NCI-H2171 (cell line): ENCODE measurements around the gene HSPA4.
"Not testable (repeated sequence)": the region's sequence is repeated elsewhere in the genome, so short reads cannot be mapped to it uniquely, and the experiment has no call there.

ENCODE experiments used
- DNase-seq: peaks from one replicate; lab custom pipeline; 2025; lab: John Stamatoyannopoulos, UW

HSPA4 gene

DNA sequence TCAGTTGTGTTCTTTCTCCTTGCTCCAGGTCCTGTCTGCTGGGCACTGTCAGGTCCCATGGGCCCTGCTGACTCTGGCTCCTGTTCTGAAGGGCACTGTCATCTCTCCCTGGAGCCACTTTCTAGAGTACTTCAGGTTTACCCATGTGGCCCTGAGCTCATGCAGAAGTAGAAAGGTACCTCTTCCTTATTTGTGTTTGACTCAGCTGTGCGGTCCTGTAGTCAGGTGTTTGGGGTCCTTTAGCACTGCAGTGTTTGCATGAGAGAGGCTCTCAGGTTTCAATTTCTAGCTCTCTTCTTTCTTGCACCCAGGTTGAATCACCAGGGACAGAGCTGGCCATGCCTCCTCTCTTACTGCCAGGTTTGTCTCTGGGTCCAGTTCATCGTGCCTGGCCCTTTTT is 71.5 kb downstream of the HSPA4 start:
- DNase-seq, result no peak

- no peak for DNase-seq
Measured at GRCh38 chr5:133124891-133125290, 73.1 kb downstream of the HSPA4 start.

GRCh38 chr5:133128066-133128465 is 76.3 kb downstream of the HSPA4 start:
- DNase-seq, result no peak

DNA sequence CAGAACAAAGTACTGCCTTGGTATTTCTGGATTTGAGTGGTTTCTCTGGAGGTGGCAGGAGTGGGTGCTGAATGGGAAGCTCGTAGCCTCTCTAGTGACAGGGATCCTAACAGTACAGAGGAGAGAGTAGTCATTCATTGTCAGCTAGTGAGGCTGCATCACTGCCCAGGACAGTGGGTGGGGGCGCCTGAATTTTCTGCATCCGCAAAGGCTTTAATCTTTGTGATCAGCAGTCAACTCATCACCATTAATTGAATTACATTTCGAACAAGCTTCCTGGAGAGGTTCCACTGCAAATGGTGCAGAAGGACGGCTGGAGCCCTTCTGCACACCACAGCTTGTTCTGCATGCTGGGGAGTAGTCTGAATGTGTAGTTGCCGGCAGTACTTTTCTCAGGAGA is 77.5 kb downstream of the HSPA4 start:
- no peak for DNase-seq

GRCh38 chr5:133129950-133130349 is 78.1 kb downstream of the HSPA4 start:
- DNase-seq, result no peak

GRCh38 chr5:133130387-133131118 is 78.7 kb downstream of the HSPA4 start:
- no peak for DNase-seq

DNA sequence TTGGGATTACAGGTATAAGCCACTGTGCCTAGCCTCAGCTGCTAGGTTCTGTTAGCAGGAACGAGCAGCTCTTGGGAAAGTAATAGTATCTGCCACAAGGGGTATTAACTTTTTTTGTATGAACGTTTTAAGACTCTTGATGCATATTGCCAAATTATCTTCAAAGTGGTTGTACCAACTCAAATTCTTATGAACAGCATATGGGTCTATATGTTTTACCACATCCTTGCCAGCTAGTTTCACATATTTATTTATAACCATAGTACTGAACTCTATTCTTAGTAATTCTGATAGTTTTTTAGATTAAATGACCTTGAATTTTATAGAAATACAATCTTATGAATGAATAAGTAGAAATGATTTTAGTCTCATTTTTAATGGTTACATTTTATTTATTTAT is 80.9 kb downstream of the HSPA4 start:
- no peak for DNase-seq

- not testable (repeated sequence) for DNase-seq
Measured at GRCh38 chr5:133133241-133133640, 81.4 kb downstream of the HSPA4 start.

DNA sequence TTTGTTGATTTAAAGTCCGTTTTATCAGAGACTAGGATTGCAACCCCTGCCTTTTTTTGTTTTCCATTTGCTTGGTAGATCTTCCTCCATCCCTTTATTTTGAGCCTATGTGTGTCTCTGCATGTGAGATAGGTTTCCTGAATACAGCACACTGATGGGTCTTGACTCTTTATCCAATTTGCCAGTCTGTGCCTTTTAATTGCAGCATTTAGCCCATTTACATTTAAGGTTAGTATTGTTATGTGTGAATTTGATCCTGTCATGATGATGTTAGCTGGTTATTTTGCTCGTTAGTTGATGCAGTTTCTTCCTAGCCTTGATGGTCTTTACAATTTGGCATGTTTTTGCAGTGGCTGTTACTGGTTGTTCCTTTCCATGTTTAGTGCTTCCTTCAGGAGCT is 85.1 kb downstream of the HSPA4 start:
- not testable (repeated sequence) for DNase-seq

DNA sequence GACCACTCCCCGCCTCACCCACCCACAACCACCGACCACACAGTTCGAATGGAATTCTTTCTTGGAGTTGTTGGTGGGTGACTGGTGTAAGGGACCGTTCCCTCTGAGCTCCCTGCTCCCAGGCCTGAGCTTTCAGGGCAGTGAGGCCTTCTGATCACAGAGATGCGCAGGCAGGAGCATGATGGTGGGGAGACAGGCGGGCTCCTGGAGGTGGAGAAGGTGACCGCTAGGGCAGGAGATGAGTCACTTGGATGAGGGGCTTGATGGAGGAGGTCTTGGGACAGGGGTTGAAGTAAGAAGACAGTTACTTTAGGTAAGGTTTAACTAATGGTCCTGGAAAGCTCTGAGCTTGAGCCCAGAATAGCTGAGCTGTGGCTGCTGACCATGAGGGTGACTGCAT is 88.5 kb downstream of the HSPA4 start:
- DNase-seq, result no peak

DNA sequence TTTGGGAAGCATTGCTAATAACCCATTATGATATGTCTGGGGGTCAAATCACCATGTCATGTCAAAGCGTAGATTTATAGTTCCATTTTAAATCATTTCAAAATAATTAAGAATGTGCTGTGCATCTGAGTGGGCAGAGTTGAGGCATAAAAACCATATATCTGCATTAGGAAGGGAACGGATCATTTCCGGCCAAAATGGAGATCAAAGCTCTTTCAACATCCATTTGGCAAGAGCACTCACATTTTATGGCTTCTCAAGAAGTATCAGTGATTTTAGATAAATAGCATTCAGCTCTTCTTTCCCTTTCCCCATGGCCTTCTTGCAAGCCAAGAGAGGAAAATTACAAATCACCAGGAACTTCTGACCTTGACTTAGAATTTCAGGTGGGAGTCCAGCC is 89.9 kb downstream of the HSPA4 start:
- no peak for DNase-seq

- no peak for DNase-seq
Measured at GRCh38 chr5:133142782-133143181, 91.0 kb downstream of the HSPA4 start.

DNA sequence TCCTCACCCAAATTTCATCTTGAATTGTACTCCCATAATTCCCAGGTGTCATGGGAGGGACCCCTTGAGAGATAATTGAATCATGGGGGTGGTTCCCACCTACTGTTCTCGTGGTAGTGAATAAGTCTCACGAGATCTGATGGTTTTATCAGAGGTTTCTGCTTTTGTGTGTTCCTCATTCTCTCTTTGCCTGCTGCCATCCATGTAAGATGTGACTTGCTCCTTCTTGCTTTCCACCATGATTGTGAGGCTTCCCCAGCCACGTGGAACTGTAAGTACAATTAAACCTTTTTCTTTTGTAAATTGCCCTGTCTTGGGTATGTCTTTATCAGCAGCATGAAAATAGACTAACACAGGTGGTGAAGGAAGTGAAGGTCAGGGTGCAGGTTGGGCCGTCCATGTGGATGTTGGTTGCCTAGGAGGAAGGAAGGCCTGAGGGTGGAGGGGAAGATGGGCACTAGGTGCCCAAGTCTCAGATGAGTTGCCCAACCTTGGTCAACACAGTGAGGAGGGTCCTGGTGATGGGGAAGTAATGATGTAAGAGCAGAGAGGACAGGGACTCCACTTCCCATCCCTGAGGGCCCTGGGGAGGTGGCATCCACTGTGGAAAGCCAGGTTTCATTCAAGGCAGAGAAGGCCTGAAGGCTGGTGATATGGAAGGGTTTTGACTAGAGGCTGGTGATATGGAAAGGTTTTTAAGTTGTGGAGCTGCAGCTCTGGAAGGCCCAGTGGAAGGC is 92.6 kb downstream of the HSPA4 start:
- no peak for DNase-seq

- no peak for DNase-seq
Measured at GRCh38 chr5:133145436-133146170, 93.8 kb downstream of the HSPA4 start.

DNA sequence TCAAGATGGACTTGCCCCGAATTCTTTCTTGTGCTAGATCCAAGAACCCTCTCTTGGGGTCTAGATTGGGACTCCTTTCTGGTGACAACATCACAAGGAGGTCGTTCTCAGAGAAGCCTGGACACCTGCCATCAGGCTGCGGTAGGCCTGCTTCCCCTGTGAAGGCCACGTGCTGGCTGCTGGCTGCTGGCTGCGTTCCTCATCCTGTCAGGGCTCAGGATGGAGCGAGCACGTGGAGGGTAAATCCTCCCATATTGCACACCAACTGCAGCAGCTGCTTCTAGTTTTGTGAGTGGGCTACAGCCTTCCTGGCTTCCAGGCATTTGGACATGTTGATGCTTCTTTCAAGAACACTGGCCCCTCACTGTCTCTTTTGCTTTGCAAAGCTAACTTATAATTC is 95.6 kb downstream of the HSPA4 start:
- DNase-seq, result no peak

- DNase-seq, result no peak
Measured at GRCh38 chr5:133147815-133148567, 96.2 kb downstream of the HSPA4 start.

- no peak for DNase-seq
Measured at GRCh38 chr5:133149345-133149744, 97.5 kb downstream of the HSPA4 start.

- DNase-seq, result no peak
Measured at GRCh38 chr5:133150909-133151544, 99.2 kb downstream of the HSPA4 start.

DNA sequence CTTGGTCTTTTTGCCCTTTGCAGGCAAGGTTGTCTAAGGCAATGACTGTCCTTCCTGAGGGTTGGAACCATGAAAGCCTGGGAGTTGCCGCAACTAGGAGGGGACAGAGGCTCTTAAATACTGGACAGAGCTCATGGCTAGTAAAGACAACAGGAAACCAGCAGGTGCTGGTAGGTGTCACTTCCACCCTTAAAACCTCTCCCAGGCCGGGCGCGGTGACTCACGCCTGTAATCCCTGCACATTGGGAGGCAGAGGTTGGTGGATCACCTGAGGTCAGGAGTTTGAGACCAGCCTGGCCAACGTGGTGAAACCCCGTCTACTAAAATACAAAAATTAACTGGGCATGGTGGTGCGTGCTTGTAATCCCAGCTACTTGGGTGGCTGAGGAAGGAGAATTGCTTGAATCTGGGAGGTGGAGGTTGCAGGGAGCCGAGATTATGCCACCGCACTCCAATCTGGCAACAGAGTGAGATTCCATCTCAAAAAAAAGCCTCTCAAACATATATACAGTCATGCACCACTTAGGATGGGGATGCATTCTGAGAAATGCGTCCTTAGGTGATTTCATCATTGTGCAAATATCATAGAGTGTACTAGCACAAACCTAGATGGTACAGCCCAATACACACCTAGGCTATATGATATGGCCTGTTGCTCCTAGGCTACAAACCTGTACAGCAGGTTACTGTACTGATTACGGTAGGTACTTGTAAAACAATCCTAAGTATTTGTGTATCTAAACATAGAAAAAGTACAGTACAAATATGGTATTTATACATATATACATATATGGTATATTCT is 102.7 kb downstream of the HSPA4 start:
- DNase-seq, result no peak

- no peak for DNase-seq
Measured at GRCh38 chr5:133155326-133155969, 103.6 kb downstream of the HSPA4 start.
